Cardiac muscle cell (in vitro differentiated cells and primary cell): ENCODE results near the gene COG5. TPM values are rescaled to one million over a fixed set of nuclear protein-coding genes. Genes with fewer than 3 reads are reported as not detected.
"Not testable (repeated sequence)": the region's sequence is repeated elsewhere in the genome, so short reads cannot be mapped to it uniquely, and the experiment has no call there.

ENCODE experiments used
- DNase-seq, 2 donors: peaks; one replicate each; pipeline versions ENCODE4 v3.0.0 to v3.0.0-alpha.2; 2010 to 2017; ENCODE audit warnings: low read depth in 1 of 2, low spot score in 1 of 2
- H3K27ac ChIP-seq: fragments of 200-600 bp; sonication (generic); 2 replicates; pipeline ENCODE4 v1.5.1; 2016
- H3K27me3 ChIP-seq: fragments of 200-600 bp; sonication (generic); 2 replicates; pipeline ENCODE4 v1.6.0; 2016; ENCODE audit warnings: control low read depth
- H3K36me3 ChIP-seq: fragments of 200-600 bp; sonication (generic); 2 replicates; pipeline ENCODE4 v1.5.1; 2016; ENCODE audit warnings: control low read depth
- H3K4me1 ChIP-seq: fragments of 200-600 bp; sonication (generic); 2 replicates; pipeline ENCODE4 v1.8.1; 2017; ENCODE audit warnings: low read depth, mild to moderate bottlenecking, mixed run types
- H3K4me3 ChIP-seq: fragments of 200-600 bp; sonication (generic); 2 replicates; pipeline ENCODE4 v1.5.1; 2016; ENCODE audit warnings: mild to moderate bottlenecking
- H3K9me3 ChIP-seq: fragments of 200-600 bp; sonication (generic); 2 replicates; pipeline ENCODE4 v1.5.1; 2017; ENCODE audit warnings: low read depth, mild to moderate bottlenecking, control low read depth
- CTCF ChIP-seq: IDR thresholded peaks from 2 replicates; pipeline ENCODE4 v1.5.1; 2012; ENCODE audit warnings: low read depth, mild to moderate bottlenecking, low read length
- polyA plus RNA-seq: library from polyadenylated mRNA; unstranded; fragments of >200 nt; fragmentation: Nextera tagmentation; extraction: Ambion mirVana; gene quantifications from 2 replicates; pipeline ENCODE4 v1.2.1, GENCODE V29; 2016
- total RNA-seq: library from RNA; depleted of rRNA; stranded (reverse); fragments of >200 nt; gene quantifications from 2 replicates; pipeline ENCODE4 v1.2.3, GENCODE V29; 2016

Gene COG5
- total and polyA plus RNA-seq, 2 experiments from 2014 or later = 20.4 to 63.1 TPM

DNA sequence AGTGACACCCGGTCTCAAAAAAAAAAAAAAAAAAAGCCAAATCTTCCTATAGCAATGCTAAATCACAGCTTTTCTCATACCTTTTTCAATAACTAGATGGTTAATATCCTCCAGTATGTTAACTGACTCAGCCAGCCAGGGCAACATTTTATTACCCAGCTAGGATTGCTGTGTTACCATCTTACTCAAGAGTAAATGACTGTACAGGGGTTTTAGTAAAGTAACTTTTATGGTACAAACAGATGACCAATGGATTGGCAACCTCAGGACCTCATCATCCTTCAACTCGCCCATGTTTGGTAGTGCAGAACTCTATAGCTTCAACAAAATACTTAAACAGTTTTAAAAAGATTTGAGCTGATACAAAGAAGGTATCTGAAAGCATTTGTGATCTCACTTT lies 335.4 kb downstream of the COG5 start:
- TF ChIP-seq CTCF = no peak
- Histone ChIP-seq H3K27me3 (no peaks in the 10 kb centered on the region), H3K4me1 (peaks cover 13% of the 10 kb centered on the region), H3K36me3 (peaks cover 6% of the 10 kb centered on the region), H3K9me3 (no peaks in the 10 kb centered on the region), H3K27ac (no peak overlapping the region), H3K4me3 (no peak overlapping the region)
- DNase-seq = no peak

DNA sequence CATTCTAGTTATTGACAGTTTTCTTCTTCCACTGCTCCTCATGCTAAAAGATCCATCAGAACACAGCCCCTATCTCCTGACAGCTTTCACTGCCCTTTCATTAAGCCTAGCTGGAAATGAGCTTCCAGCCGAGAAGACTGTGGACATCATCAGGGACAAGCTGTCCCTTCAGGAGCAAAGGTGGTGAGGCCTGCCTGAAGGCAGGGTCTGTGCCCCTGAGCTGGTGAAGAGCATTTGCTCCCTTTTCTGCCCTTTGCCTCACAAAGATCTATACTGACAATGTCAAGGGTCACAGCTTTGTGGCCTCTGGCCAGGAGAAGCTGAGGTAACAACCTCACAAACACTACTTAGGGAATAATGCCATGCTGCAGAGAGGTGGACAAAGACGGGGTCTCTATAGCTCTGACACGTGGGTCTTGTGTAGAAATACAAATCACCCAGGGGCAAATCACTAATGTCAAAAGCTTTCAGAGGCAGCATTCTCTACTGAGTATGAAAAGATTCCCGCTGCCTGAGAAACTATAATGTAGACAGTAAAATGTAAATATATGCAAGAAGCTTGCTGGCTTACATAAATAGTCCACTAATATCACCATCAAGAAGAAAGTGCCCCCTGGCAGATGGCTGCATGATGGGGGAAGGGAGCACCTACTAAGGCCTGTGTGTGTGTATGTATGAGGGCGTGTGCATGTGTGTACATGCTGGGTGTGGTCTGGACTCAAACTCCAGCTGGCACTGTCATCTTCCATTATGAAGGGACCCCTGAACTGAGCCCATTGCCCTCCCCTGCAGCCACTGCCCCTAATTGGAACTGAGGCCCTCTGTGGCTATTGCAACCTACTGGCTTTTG lies 339.1 kb downstream of the COG5 start:
- no peak for TF ChIP-seq CTCF
- Histone ChIP-seq H3K36me3 (no peaks in the 10 kb centered on the region), H3K4me3 (no peak overlapping the region), H3K9me3 (no peaks in the 10 kb centered on the region), H3K4me1 (peaks cover 25% of the 10 kb centered on the region), H3K27me3 (no peaks in the 10 kb centered on the region), H3K27ac (peak overlapping the region; percentile 75)
- no peak for DNase-seq

DNA sequence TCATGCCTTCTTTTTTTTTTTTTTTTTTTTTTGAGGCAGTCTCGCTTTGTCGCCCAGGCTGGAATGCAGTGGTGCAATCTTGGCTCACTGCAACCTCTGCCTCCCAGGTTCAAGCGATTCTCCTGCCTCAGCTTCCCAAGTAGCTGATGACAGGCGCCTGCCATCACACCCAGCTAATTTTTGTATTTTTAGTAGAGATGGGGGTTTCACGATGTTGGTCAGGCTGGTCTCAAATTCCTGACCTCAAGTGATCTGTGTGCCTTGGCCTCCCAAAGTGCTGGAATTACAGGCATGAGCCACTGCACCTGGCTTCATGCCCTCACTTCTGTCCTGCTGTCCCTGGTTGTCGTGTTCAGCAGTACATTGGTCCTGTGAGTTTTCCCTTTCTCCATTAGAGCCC lies 342.9 kb downstream of the COG5 start:
- H3K27me3 ChIP-seq, H3K4me3 ChIP-seq, H3K36me3 ChIP-seq, DNase-seq, H3K9me3 ChIP-seq: not testable (repeated sequence)
- peaks cover 25% of the 10 kb centered on the region for H3K4me1 ChIP-seq
- H3K27ac ChIP-seq = peak overlapping the region; percentile 9

DNA sequence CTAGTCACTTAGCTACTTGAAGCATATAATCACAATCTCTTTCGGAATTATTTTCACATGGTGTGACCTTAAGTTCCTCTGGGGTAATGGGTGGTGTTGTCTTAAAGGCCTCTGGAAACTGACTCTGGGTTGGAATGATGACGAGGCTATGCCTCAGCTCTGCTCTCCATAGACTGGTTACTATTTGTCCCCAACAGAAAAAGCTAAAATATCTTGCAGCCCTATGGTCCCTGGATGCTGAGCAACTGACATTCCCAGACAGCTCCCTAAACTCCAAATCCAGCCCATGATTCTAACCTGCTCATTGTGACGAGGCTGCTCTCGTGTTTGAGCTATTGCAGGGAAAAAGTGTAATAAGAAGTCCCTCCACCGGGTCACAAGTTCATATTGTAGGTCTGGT lies 343.4 kb downstream of the COG5 start:
- TF ChIP-seq CTCF = no peak
- peaks cover 25% of the 10 kb centered on the region for H3K4me1 ChIP-seq
- H3K4me3 ChIP-seq = no peak overlapping the region
- no peaks in the 10 kb centered on the region for H3K9me3 ChIP-seq
- DNase-seq = no peak
- no peaks in the 10 kb centered on the region for H3K27me3 ChIP-seq
- H3K27ac ChIP-seq = peak overlapping the region; percentile 9
- H3K36me3 ChIP-seq = no peaks in the 10 kb centered on the region

DNA sequence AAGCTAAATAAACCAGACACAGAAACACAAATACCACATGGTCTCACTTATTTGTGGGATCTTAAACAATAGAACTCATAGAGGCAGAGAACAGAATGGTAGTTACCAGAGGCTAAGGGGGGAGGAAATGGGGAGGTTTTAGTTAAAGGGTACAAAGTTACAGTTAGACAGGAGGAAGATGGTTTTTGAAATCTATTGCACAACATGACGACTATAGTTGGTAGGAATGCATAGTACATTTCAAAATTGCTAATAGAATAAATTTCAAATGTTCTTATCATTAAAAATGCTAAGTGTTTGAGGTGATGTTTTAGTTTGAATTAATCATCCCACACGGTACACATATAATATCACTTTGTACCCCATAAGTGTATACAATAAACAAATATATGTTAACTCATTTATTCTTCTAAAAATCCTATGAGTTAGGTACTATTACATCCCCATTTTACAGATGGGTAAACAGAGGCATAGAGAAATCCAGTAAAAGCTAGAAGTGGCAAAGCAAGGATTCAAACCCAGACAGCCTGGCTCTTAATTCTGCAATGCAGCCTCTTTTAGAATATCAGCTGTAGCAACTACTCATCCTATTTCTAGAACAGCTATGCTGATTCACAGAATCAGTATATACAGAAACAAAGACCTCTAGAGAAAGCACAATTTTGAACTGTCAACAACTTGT lies 344.0 kb downstream of the COG5 start:
- peaks cover 21% of the 10 kb centered on the region for H3K4me1 ChIP-seq
- H3K27ac ChIP-seq = peak overlapping the region; percentile 9
- H3K27me3 ChIP-seq = no peaks in the 10 kb centered on the region
- no peak for TF ChIP-seq CTCF
- no peak overlapping the region for H3K4me3 ChIP-seq
- no peaks in the 10 kb centered on the region for H3K36me3 ChIP-seq
- no peaks in the 10 kb centered on the region for H3K9me3 ChIP-seq
- DNase-seq = no peak

DNA sequence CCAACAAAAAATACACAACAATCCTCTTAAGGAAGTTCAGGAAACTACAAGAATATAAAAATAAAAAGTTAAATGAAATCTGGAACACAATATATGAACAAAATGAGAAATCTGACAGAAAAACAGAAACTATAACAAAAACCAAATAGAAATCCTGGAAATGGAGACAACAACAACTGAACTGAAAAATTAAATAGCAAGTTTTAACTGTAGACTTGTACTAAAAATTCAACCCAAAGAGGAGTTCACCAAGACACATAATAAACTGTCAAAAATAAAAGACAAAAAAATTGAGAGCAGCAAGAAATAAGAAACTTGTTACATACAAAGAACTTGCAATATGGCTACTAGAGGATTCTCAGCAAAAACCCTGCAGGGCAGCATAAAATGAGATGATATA lies 349.8 kb downstream of the COG5 start:
- no peaks in the 10 kb centered on the region for H3K4me1 ChIP-seq
- no peak for DNase-seq
- no peaks in the 10 kb centered on the region for H3K9me3 ChIP-seq
- no peak overlapping the region for H3K4me3 ChIP-seq
- TF ChIP-seq CTCF = no peak
- no peaks in the 10 kb centered on the region for H3K27me3 ChIP-seq
- H3K27ac ChIP-seq = no peak overlapping the region
- H3K36me3 ChIP-seq = peaks cover 3% of the 10 kb centered on the region
